Mononuclear cell (primary cell): Measurements from ENCODE around the gene LHX4. TPM values are rescaled to one million over a fixed set of nuclear protein-coding genes. Genes with fewer than 3 reads are reported as not detected.

ENCODE experiments used
- H3K27me3 ChIP-seq: 2 replicates; pipeline ENCODE4 v1.6.0; 2011; ENCODE audit warnings: low read length, control low read depth; ENCODE audit not compliant: insufficient read depth
- H3K4me1 ChIP-seq: 2 replicates; pipeline ENCODE4 v1.5.1; 2011; ENCODE audit warnings: mild to moderate bottlenecking, low read length, control low read depth; ENCODE audit not compliant: insufficient read depth
- H3K4me3 ChIP-seq: 2 replicates; pipeline ENCODE4 v1.5.1; 2011; ENCODE audit warnings: mild to moderate bottlenecking, low read length, moderate library complexity
- H3K9me3 ChIP-seq: 2 replicates; pipeline ENCODE4 v1.5.1; 2011; ENCODE audit warnings: low read depth, mild to moderate bottlenecking, control low read depth, low read length
- total RNA-seq: library from RNA; depleted of rRNA; stranded (reverse); fragments of >200 nt; gene quantifications from one replicate; pipeline ENCODE4 v1.2.3, GENCODE V29; 2012

LHX4 gene
- total RNA-seq: 0.10 TPM

- H3K4me3 ChIP-seq: peak within 1 kb of the TSS; percentile 34
- peaks cover 92% of the 10 kb centered on the region for H3K27me3 ChIP-seq
- no peaks in the 10 kb centered on the region for H3K9me3 ChIP-seq
- peaks cover 48% of the 10 kb centered on the region for H3K4me1 ChIP-seq
Observed at GRCh38 chr1:180229483-180230415, at the start of gene LHX4. Gene LHX4 (plus strand): TSS chr1:180230264. CDS start chr1:180230530, 266 bp downstream.

- H3K4me1 ChIP-seq: no peaks in the 10 kb centered on the region
- H3K27me3 ChIP-seq: no peaks in the 10 kb centered on the region
- H3K9me3 ChIP-seq: no peaks in the 10 kb centered on the region
- H3K4me3 ChIP-seq: no peak overlapping the region
Observed at GRCh38 chr1:180181048-180181447, 49.0 kb upstream of the LHX4 start.

GRCh38 chr1:180181996-180182642 lies 47.9 kb upstream of the LHX4 start:
- Histone ChIP-seq H3K27me3 (no peaks in the 10 kb centered on the region), H3K4me1 (no peaks in the 10 kb centered on the region), H3K9me3 (no peaks in the 10 kb centered on the region), H3K4me3 (no peak overlapping the region)

GRCh38 chr1:180182643-180183311 lies 47.3 kb upstream of the LHX4 start:
- H3K4me3 ChIP-seq: no peak overlapping the region
- no peaks in the 10 kb centered on the region for H3K9me3 ChIP-seq
- no peaks in the 10 kb centered on the region for H3K27me3 ChIP-seq
- no peaks in the 10 kb centered on the region for H3K4me1 ChIP-seq

- Histone ChIP-seq H3K27me3 (no peaks in the 10 kb centered on the region), H3K4me1 (no peaks in the 10 kb centered on the region), H3K9me3 (no peaks in the 10 kb centered on the region), H3K4me3 (no peak overlapping the region)
Observed at GRCh38 chr1:180183426-180183825, 46.6 kb upstream of the LHX4 start.

GRCh38 chr1:180184041-180184440 lies 46.0 kb upstream of the LHX4 start:
- H3K9me3 ChIP-seq: no peaks in the 10 kb centered on the region
- H3K4me3 ChIP-seq: no peak overlapping the region
- no peaks in the 10 kb centered on the region for H3K4me1 ChIP-seq
- H3K27me3 ChIP-seq: no peaks in the 10 kb centered on the region

GRCh38 chr1:180185281-180185680 lies 44.8 kb upstream of the LHX4 start:
- H3K4me3 ChIP-seq: no peak overlapping the region
- no peaks in the 10 kb centered on the region for H3K9me3 ChIP-seq
- peaks cover 2% of the 10 kb centered on the region for H3K4me1 ChIP-seq
- no peaks in the 10 kb centered on the region for H3K27me3 ChIP-seq

GRCh38 chr1:180185971-180186645 lies 44.0 kb upstream of the LHX4 start:
- Histone ChIP-seq H3K4me1 (peaks cover 9% of the 10 kb centered on the region), H3K9me3 (no peaks in the 10 kb centered on the region), H3K27me3 (no peaks in the 10 kb centered on the region), H3K4me3 (no peak overlapping the region)

- Histone ChIP-seq H3K4me3 (no peak overlapping the region), H3K4me1 (peaks cover 16% of the 10 kb centered on the region), H3K9me3 (no peaks in the 10 kb centered on the region), H3K27me3 (no peaks in the 10 kb centered on the region)
Observed at GRCh38 chr1:180186831-180187230, 43.2 kb upstream of the LHX4 start.

GRCh38 chr1:180187626-180188025 lies 42.4 kb upstream of the LHX4 start:
- no peak overlapping the region for H3K4me3 ChIP-seq
- H3K9me3 ChIP-seq: no peaks in the 10 kb centered on the region
- no peaks in the 10 kb centered on the region for H3K27me3 ChIP-seq

GRCh38 chr1:180188091-180188506 lies 42.0 kb upstream of the LHX4 start:
- H3K9me3 ChIP-seq: no peaks in the 10 kb centered on the region
- no peaks in the 10 kb centered on the region for H3K27me3 ChIP-seq
- H3K4me1 ChIP-seq: peaks cover 17% of the 10 kb centered on the region
- H3K4me3 ChIP-seq: no peak overlapping the region

More at GRCh38 chr1:180187626-180188025, 42.4 kb upstream of the LHX4 start:
- H3K4me1 ChIP-seq: peaks cover 17% of the 10 kb centered on the region

GRCh38 chr1:180188684-180189175 lies 41.3 kb upstream of the LHX4 start:
- Histone ChIP-seq H3K27me3 (no peaks in the 10 kb centered on the region), H3K4me3 (no peak overlapping the region), H3K9me3 (no peaks in the 10 kb centered on the region), H3K4me1 (peaks cover 17% of the 10 kb centered on the region)

- peaks cover 17% of the 10 kb centered on the region for H3K4me1 ChIP-seq
Observed at GRCh38 chr1:180190091-180190490, 40.0 kb upstream of the LHX4 start.

GRCh38 chr1:180192172-180192571 lies 37.9 kb upstream of the LHX4 start:
- Histone ChIP-seq H3K4me3 (no peak overlapping the region), H3K4me1 (peaks cover 17% of the 10 kb centered on the region), H3K27me3 (no peaks in the 10 kb centered on the region), H3K9me3 (no peaks in the 10 kb centered on the region)

More at GRCh38 chr1:180190091-180190490, 40.0 kb upstream of the LHX4 start:
- no peak overlapping the region for H3K4me3 ChIP-seq
- no peaks in the 10 kb centered on the region for H3K9me3 ChIP-seq
- H3K27me3 ChIP-seq: no peaks in the 10 kb centered on the region
